H9 (cell line): ENCODE measurements around the gene NTRK3. TPM values are rescaled to one million over a fixed set of nuclear protein-coding genes. Genes with fewer than 3 reads are reported as not detected.

Source experiments
- DNase-seq: peaks from one replicate; pipeline ENCODE4 v3.0.0-alpha.2; 2017
- H2AFZ ChIP-seq: one replicate; pipeline ENCODE4 v1.6.1; 2013; ENCODE audit warnings: mild to moderate bottlenecking, low read length, control low read depth, moderate library complexity
- H2AK5ac ChIP-seq: 2 replicates; pipeline ENCODE4 v1.6.1; 2013; ENCODE audit warnings: low read length, control low read depth, mixed read lengths; ENCODE audit not compliant: insufficient read length
- H2BK120ac ChIP-seq: one replicate; pipeline ENCODE4 v1.6.1; 2013; ENCODE audit warnings: low read depth, mild to moderate bottlenecking, low read length, control low read depth, inconsistent platforms; ENCODE audit not compliant: poor library complexity, severe bottlenecking
- H2BK12ac ChIP-seq: 2 replicates; pipeline ENCODE4 v1.6.1; 2013; ENCODE audit warnings: low read length, control low read depth, mixed read lengths, low read depth; ENCODE audit not compliant: insufficient read length
- H2BK15ac ChIP-seq: 2 replicates; pipeline ENCODE4 v1.6.1; 2013; ENCODE audit warnings: low read depth, low read length, control low read depth
- H2BK20ac ChIP-seq: one replicate; pipeline ENCODE4 v1.6.1; 2013; ENCODE audit warnings: low read depth, mild to moderate bottlenecking, low read length, control low read depth, inconsistent platforms; ENCODE audit not compliant: poor library complexity, severe bottlenecking
- H2BK5ac ChIP-seq: 2 replicates; pipeline ENCODE4 v1.6.1; 2013; ENCODE audit warnings: low read length, control low read depth, mixed read lengths; ENCODE audit not compliant: insufficient read length
- H3K14ac ChIP-seq: 2 replicates; pipeline ENCODE4 v1.6.1; 2013; ENCODE audit warnings: low read length, control low read depth; ENCODE audit not compliant: insufficient read depth
- H3K18ac ChIP-seq: 2 replicates; pipeline ENCODE4 v1.6.1; 2013; ENCODE audit warnings: low read depth, mild to moderate bottlenecking, mixed read lengths, low read length, control low read depth; ENCODE audit not compliant: insufficient read length
- H3K23ac ChIP-seq: 2 replicates; pipeline ENCODE4 v1.6.1; 2013; ENCODE audit warnings: low read length, control low read depth, mixed read lengths, low read depth; ENCODE audit not compliant: insufficient read length
- H3K23me2 ChIP-seq: 2 replicates; pipeline ENCODE4 v1.6.1; 2013; ENCODE audit warnings: low read depth, mild to moderate bottlenecking, mixed read lengths, low read length, control low read depth; ENCODE audit not compliant: insufficient read length, poor library complexity, severe bottlenecking
- H3K27ac ChIP-seq: 2 replicates; pipeline ENCODE4 v1.5.1; 2013; ENCODE audit warnings: low read length, control low read depth, mixed read lengths, low read depth; ENCODE audit not compliant: insufficient read length
- H3K27me3 ChIP-seq: 2 replicates; pipeline ENCODE4 v1.6.1; 2013; ENCODE audit warnings: low read length, control low read depth, inconsistent platforms; ENCODE audit not compliant: insufficient read depth
- H3K4ac ChIP-seq: 2 replicates; pipeline ENCODE4 v1.6.1; 2013; ENCODE audit warnings: low read depth, mild to moderate bottlenecking, control low read depth, inconsistent platforms, low read length, moderate library complexity
- H3K4me1 ChIP-seq: 2 replicates; pipeline ENCODE4 v1.6.1; 2013; ENCODE audit warnings: low read length, control low read depth, inconsistent platforms; ENCODE audit not compliant: insufficient read depth
- H3K4me2 ChIP-seq: 2 replicates; pipeline ENCODE4 v1.6.1; 2013; ENCODE audit warnings: low read length, control low read depth, mixed read lengths; ENCODE audit not compliant: insufficient read length, insufficient read depth
- H3K56ac ChIP-seq: 2 replicates; pipeline ENCODE4 v1.6.1; 2013; ENCODE audit warnings: low read depth, mild to moderate bottlenecking, mixed read lengths, low read length, control low read depth; ENCODE audit not compliant: insufficient read length
- H3K79me1 ChIP-seq: 2 replicates; pipeline ENCODE4 v1.6.1; 2013; ENCODE audit warnings: low read depth, mild to moderate bottlenecking, moderate library complexity, low read length, control low read depth, inconsistent platforms; ENCODE audit not compliant: insufficient read depth, poor library complexity, severe bottlenecking
- H3K79me2 ChIP-seq: 2 replicates; pipeline ENCODE4 v1.6.1; 2013; ENCODE audit warnings: low read length, control low read depth, inconsistent platforms; ENCODE audit not compliant: insufficient read depth
- H3K9ac ChIP-seq: 2 replicates; pipeline ENCODE4 v1.6.1; 2013; ENCODE audit warnings: low read length, control low read depth, mixed read lengths; ENCODE audit not compliant: insufficient read length; ENCODE audit errors: extremely low read depth
- H3K9me3 ChIP-seq: one replicate; pipeline ENCODE4 v1.6.1; 2013; ENCODE audit warnings: low read depth, low read length, inconsistent platforms; ENCODE audit not compliant: control insufficient read depth
- H3T11ph ChIP-seq: one replicate; pipeline ENCODE4 v1.6.1; 2013; ENCODE audit warnings: mild to moderate bottlenecking, low read length, control low read depth, inconsistent platforms
- H4K20me1 ChIP-seq: one replicate; pipeline ENCODE4 v1.6.1; 2013; ENCODE audit not compliant: control insufficient read depth, insufficient read length, insufficient read depth
- H4K5ac ChIP-seq: 2 replicates; pipeline ENCODE4 v1.6.1; 2013; ENCODE audit warnings: low read depth, mild to moderate bottlenecking, mixed read lengths, low read length, control low read depth; ENCODE audit not compliant: insufficient read length
- H4K8ac ChIP-seq: replicated peaks from 2 replicates; pipeline ENCODE4 v1.6.1; 2013; ENCODE audit warnings: low read length, control low read depth, mixed read lengths, low read depth; ENCODE audit not compliant: insufficient read length
- H4K91ac ChIP-seq: 2 replicates; pipeline ENCODE4 v1.6.1; 2013; ENCODE audit warnings: low read depth, mild to moderate bottlenecking, moderate library complexity, mixed read lengths, low read length, control low read depth; ENCODE audit not compliant: insufficient read length
- H3K27ac Mint-ChIP-seq, 3 experiments: 2 replicates in 2 of 3; 3 replicates in 1 of 3; pipeline ENCODE4 v1.8.0; 2020 to 2021; ENCODE audit warnings: mixed read lengths in 3 of 3, mild to moderate bottlenecking in 1 of 3, moderate library complexity in 1 of 3
- H3K27me3 Mint-ChIP-seq: 2 replicates; pipeline ENCODE4 v1.8.0; 2021; ENCODE audit warnings: low read depth, mild to moderate bottlenecking, moderate library complexity, mixed read lengths
- H3K36me3 Mint-ChIP-seq, 3 experiments: 2 replicates in 2 of 3; 3 replicates in 1 of 3; pipeline ENCODE4 v1.8.0; 2020 to 2021; ENCODE audit warnings: low read depth in 3 of 3, mixed read lengths in 3 of 3; ENCODE audit not compliant: insufficient read depth in 1 of 3
- H3K4me1 Mint-ChIP-seq, 2 experiments: 2 replicates each; pipeline ENCODE4 v1.8.0; 2020; ENCODE audit warnings: mixed read lengths in 2 of 2
- H3K4me3 Mint-ChIP-seq, 2 experiments: 2 replicates in 1 of 2; 3 replicates in 1 of 2; pipeline ENCODE4 v1.8.0; 2020 to 2021; ENCODE audit warnings: mild to moderate bottlenecking in 2 of 2, mixed read lengths in 2 of 2, moderate library complexity in 1 of 2
- H3K9me3 Mint-ChIP-seq, 2 experiments: 2 replicates in 1 of 2; 3 replicates in 1 of 2; pipeline ENCODE4 v1.8.0; 2020; ENCODE audit warnings: mild to moderate bottlenecking in 2 of 2, mixed read lengths in 2 of 2, moderate library complexity in 1 of 2
- CTCF ChIP-seq: fragments of 200-600 bp; sonication (generic); conservative IDR thresholded peaks from 3 replicates; pipeline ENCODE4 v1.8.0; 2021; ENCODE audit warnings: antibody characterized with exemption, mild to moderate bottlenecking
- WGBS: extraction: QIAGEN DNeasy Blood & Tissue Kit; methylation state at CpG from one replicate; pipeline ENCODE4 v1.1.7; 2013; ENCODE audit warnings: missing lambda C conversion rate, low lambda C conversion rate, mixed read lengths; ENCODE audit not compliant: insufficient read length; ENCODE audit errors: extremely low coverage; 5-methylcytosine and 5-hydroxymethylcytosine counted together
- total RNA-seq: library from RNA; stranded (reverse); gene quantifications from 2 replicates; pipeline ENCODE4 v1.2.1, GENCODE V29; 2021

The NTRK3 gene
- total RNA-seq, 1 experiment from 2014 or later = 2.5 TPM

- Histone ChIP-seq H3K4me2 (no peak overlapping the region), H2BK15ac (no peak overlapping the region)
These were observed 52.0 kb downstream of the NTRK3 start for GRCh38 chr15:88204584-88204983.

More at GRCh38 chr15:88204584-88204983, 52.0 kb downstream of the NTRK3 start:
- Histone ChIP-seq H3K9ac (no peak overlapping the region), H4K20me1 (no peaks in the 10 kb centered on the region), H3K79me2 (no peaks in the 10 kb centered on the region), H4K5ac (no peak overlapping the region), H3K27ac (no peak overlapping the region), H3K56ac (no peak overlapping the region), H4K8ac (no peak overlapping the region), H3K27me3 (no peaks in the 10 kb centered on the region), H3K23me2 (no peaks in the 10 kb centered on the region), H3K79me1 (no peaks in the 10 kb centered on the region), H3K14ac (no peak overlapping the region), H3K23ac (no peak overlapping the region), H2BK120ac (no peak overlapping the region), H2BK12ac (no peak overlapping the region), H2BK20ac (no peak overlapping the region), H2AK5ac (no peak overlapping the region), H2AFZ (no peak overlapping the region), H3K4ac (no peak overlapping the region), H2BK5ac (no peak overlapping the region), H3K9me3 (no peaks in the 10 kb centered on the region), H3K4me1 (peaks cover 3% of the 10 kb centered on the region; the same call in 1 of the 2 replicates), H3K18ac (no peak overlapping the region), H3T11ph (no peak overlapping the region), H4K91ac (no peak overlapping the region)
- peaks cover 9 to 11% of the 10 kb centered on the region in 2 experiments for H3K4me1 Mint-ChIP-seq
- TF ChIP-seq CTCF = no peak
- peaks cover 9% of the 10 kb centered on the region for H3K27me3 Mint-ChIP-seq
- H3K4me3 Mint-ChIP-seq = no peak overlapping the region
- H3K36me3 Mint-ChIP-seq = no peaks in the 10 kb centered on the region; a peak in 1 of 7 replicates
- no peak for DNase-seq
- no CpG with 5 or more reads among the region's 4 CpGs for whole genome bisulfite sequencing
- no peak overlapping the region for H3K27ac Mint-ChIP-seq
- no peaks in the 10 kb centered on the region for H3K9me3 Mint-ChIP-seq
